ENCODE results near the gene SH3GL1. TPM values are rescaled to one million over a fixed set of nuclear protein-coding genes. Genes with fewer than 3 reads are reported as not detected.

The SH3GL1 gene
- total RNA-seq, 1 donor from 2014 or later: 101 TPM

DNA sequence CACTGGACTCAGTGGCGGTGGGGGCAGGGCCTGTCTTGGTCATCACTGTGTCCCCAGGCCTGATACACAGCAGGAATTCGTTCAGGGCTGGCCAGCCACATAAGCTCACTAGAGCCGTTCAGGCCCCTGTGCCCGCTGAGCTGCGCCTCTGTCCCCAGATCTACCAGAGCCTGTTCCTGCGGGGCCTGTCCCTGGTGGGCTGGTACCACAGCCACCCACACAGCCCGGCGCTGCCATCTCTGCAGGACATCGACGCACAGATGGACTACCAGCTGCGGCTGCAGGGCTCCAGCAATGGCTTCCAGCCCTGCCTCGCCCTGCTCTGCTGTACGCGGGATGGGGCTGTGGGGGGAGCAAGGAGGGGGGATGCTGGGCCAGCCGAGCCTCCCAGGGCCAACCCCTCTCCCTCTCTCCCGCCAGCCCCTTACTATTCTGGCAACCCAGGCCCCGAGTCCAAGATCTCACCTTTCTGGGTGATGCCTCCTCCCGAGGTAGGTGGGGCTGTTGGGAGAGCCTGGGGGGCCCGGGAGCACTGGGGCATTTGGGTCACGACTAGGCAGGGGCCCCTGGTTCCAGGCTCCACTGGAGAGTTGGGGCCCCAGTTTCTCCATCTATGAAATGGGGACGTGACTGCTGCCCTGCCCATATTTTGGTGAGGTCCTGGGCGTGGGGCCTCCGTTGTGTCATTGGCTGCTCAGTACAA lies 43.1 kb downstream of the SH3GL1 start:
- TF ChIP-seq, protein P1, sequence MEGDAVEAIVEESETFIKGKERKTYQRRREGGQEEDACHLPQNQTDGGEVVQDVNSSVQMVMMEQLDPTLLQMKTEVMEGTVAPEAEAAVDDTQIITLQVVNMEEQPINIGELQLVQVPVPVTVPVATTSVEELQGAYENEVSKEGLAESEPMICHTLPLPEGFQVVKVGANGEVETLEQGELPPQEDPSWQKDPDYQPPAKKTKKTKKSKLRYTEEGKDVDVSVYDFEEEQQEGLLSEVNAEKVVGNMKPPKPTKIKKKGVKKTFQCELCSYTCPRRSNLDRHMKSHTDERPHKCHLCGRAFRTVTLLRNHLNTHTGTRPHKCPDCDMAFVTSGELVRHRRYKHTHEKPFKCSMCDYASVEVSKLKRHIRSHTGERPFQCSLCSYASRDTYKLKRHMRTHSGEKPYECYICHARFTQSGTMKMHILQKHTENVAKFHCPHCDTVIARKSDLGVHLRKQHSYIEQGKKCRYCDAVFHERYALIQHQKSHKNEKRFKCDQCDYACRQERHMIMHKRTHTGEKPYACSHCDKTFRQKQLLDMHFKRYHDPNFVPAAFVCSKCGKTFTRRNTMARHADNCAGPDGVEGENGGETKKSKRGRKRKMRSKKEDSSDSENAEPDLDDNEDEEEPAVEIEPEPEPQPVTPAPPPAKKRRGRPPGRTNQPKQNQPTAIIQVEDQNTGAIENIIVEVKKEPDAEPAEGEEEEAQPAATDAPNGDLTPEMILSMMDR (IDR thresholded peaks at IDR 0.05; ENCODE audit: insufficient read depth, low read depth, low read length): no peak
- TF ChIP-seq EZH2 (IDR thresholded peaks at IDR 0.05; ENCODE audit: insufficient read depth, low read length): no peak
- Histone ChIP-seq H3K4me2 (ENCODE audit: low read length) (no peak overlapping the region), H3K79me2 (ENCODE audit: insufficient read depth, low read length) (no peaks in the 10 kb centered on the region), H3K9me3 (ENCODE audit: insufficient read depth, low read depth, low read length) (no peaks in the 10 kb centered on the region), H2AFZ (ENCODE audit: low read depth, low read length) (no peak overlapping the region), H3K36me3 (ENCODE audit: insufficient read depth, low read length) (no peaks in the 10 kb centered on the region), H3K27me3 (ENCODE audit: insufficient read depth, low read length) (no peaks in the 10 kb centered on the region), H3K4me1 (ENCODE audit: insufficient read depth, low read length) (no peaks in the 10 kb centered on the region), H3K9ac (ENCODE audit: low read length) (no peak overlapping the region), H3K4me3 (ENCODE audit: insufficient read depth, low read depth, low read length) (no peak overlapping the region), H4K20me1 (ENCODE audit: insufficient read depth, low read length) (peaks cover 29% of the 10 kb centered on the region), H3K27ac (ENCODE audit: low read depth, low read length) (no peak overlapping the region)
- Mint-ChIP-seq H3K9me3 (ENCODE audit: unreplicated experiment) (no peaks in the 10 kb centered on the region), H3K4me3 (ENCODE audit: unreplicated experiment) (no peak overlapping the region), H3K27ac (ENCODE audit: unreplicated experiment) (no peak overlapping the region), H3K4me1 (ENCODE audit: low read depth, unreplicated experiment) (no peaks in the 10 kb centered on the region), H3K36me3 (ENCODE audit: low read depth, unreplicated experiment) (no peaks in the 10 kb centered on the region), H3K27me3 (ENCODE audit: low read depth, unreplicated experiment) (no peaks in the 10 kb centered on the region)
- DNase-seq (ENCODE audit: low read depth) (no peak), FAIRE-seq (no peak)

DNA sequence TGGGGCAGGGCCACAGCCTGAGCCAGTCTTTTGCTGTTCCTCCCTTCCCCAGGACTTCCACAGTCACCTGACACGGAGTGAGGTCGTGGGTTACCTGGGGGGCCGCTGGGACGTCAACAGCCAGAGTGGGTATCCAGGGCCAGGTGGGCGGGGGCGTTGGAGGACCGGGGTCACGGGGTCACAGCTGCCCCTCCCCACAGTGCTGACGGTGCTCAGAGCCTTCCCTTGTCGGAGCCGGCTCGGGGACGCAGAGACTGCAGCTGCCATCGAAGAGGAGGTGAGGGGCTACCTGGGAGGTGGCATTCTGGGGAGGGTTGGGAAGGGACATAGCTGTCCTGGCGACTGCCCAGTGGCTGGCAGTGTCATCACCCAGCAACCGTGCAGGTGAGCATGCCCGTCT lies 45.5 kb downstream of the SH3GL1 start:
- FAIRE-seq (no peak), DNase-seq (ENCODE audit: low read depth) (no peak)
- Histone ChIP-seq H3K79me2 (ENCODE audit: insufficient read depth, low read length) (no peaks in the 10 kb centered on the region), H3K36me3 (ENCODE audit: insufficient read depth, low read length) (no peaks in the 10 kb centered on the region), H3K4me1 (ENCODE audit: insufficient read depth, low read length) (no peaks in the 10 kb centered on the region), H3K27ac (ENCODE audit: low read depth, low read length) (no peak overlapping the region), H3K4me3 (ENCODE audit: insufficient read depth, low read depth, low read length) (no peak overlapping the region), H3K9me3 (ENCODE audit: insufficient read depth, low read depth, low read length) (no peaks in the 10 kb centered on the region), H3K27me3 (ENCODE audit: insufficient read depth, low read length) (no peaks in the 10 kb centered on the region), H3K9ac (ENCODE audit: low read length) (no peak overlapping the region), H3K4me2 (ENCODE audit: low read length) (no peak overlapping the region), H2AFZ (ENCODE audit: low read depth, low read length) (no peak overlapping the region), H4K20me1 (ENCODE audit: insufficient read depth, low read length) (peaks cover 11% of the 10 kb centered on the region)
- H3K4me1 Mint-ChIP-seq (ENCODE audit: low read depth, unreplicated experiment): no peaks in the 10 kb centered on the region
- H3K36me3 Mint-ChIP-seq (ENCODE audit: low read depth, unreplicated experiment): peaks cover 2% of the 10 kb centered on the region
- H3K4me3 Mint-ChIP-seq (ENCODE audit: unreplicated experiment): no peak overlapping the region
- no peaks in the 10 kb centered on the region for H3K27me3 Mint-ChIP-seq (ENCODE audit: low read depth, unreplicated experiment)
- TF ChIP-seq, protein P1 (IDR thresholded peaks at IDR 0.05; ENCODE audit: insufficient read depth, low read depth, low read length): no peak
- TF ChIP-seq EZH2 (IDR thresholded peaks at IDR 0.05; ENCODE audit: insufficient read depth, low read length): no peak
- no peak overlapping the region for H3K27ac Mint-ChIP-seq (ENCODE audit: unreplicated experiment)
- H3K9me3 Mint-ChIP-seq (ENCODE audit: unreplicated experiment): no peaks in the 10 kb centered on the region

DNA sequence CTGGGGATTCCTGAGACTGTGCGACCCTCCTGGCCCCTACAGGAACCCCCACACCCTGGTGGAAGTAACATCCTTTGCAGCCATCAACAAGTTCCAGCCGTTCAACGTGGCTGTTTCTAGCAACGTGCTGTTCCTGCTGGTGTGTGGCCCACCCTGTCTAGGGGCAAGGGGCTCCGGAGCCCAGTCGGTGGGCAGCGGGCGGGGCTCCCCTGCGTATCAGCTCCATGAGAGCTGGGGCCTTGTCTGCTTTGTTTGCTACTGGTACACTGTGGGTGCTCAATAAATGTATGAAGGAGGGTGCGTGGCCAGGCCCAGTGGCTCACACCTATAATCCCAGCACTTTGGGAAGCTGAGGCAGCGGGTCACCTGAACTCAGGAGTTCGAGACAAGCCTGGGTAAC lies 46.1 kb downstream of the SH3GL1 start:
- Histone ChIP-seq H3K9ac (ENCODE audit: low read length) (no peak overlapping the region), H3K27me3 (ENCODE audit: insufficient read depth, low read length) (no peaks in the 10 kb centered on the region), H3K4me3 (ENCODE audit: insufficient read depth, low read depth, low read length) (no peak overlapping the region), H3K9me3 (ENCODE audit: insufficient read depth, low read depth, low read length) (no peaks in the 10 kb centered on the region), H4K20me1 (ENCODE audit: insufficient read depth, low read length) (peaks cover 8% of the 10 kb centered on the region), H3K4me1 (ENCODE audit: insufficient read depth, low read length) (no peaks in the 10 kb centered on the region), H3K4me2 (ENCODE audit: low read length) (no peak overlapping the region), H3K27ac (ENCODE audit: low read depth, low read length) (no peak overlapping the region), H2AFZ (ENCODE audit: low read depth, low read length) (no peak overlapping the region), H3K79me2 (ENCODE audit: insufficient read depth, low read length) (no peaks in the 10 kb centered on the region), H3K36me3 (ENCODE audit: insufficient read depth, low read length) (no peaks in the 10 kb centered on the region)
- no peak overlapping the region for H3K4me3 Mint-ChIP-seq (ENCODE audit: unreplicated experiment)
- H3K36me3 Mint-ChIP-seq (ENCODE audit: low read depth, unreplicated experiment): peaks cover 2% of the 10 kb centered on the region
- no peak overlapping the region for H3K27ac Mint-ChIP-seq (ENCODE audit: unreplicated experiment)
- H3K4me1 Mint-ChIP-seq (ENCODE audit: low read depth, unreplicated experiment): no peaks in the 10 kb centered on the region
- TF ChIP-seq, protein P1 (IDR thresholded peaks at IDR 0.05; ENCODE audit: insufficient read depth, low read depth, low read length): no peak
- no peak for TF ChIP-seq EZH2 (IDR thresholded peaks at IDR 0.05; ENCODE audit: insufficient read depth, low read length)
- DNase-seq (ENCODE audit: low read depth) (no peak), FAIRE-seq (no peak)
- no peaks in the 10 kb centered on the region for H3K27me3 Mint-ChIP-seq (ENCODE audit: low read depth, unreplicated experiment)
- no peaks in the 10 kb centered on the region for H3K9me3 Mint-ChIP-seq (ENCODE audit: unreplicated experiment)
